HG02973 (cell line): ENCODE data around the gene PPP2R5B.
A peak's percentile ranks its signal among the peaks of the same experiment; 100 is the strongest.

Experiments used
- ATAC-seq: cut with Tn5 transposase; IDR thresholded peaks from one replicate; pipeline ENCODE4 v1.9.1; 2021; ENCODE audit warnings: moderate library complexity; ENCODE audit not compliant: unreplicated experiment

Gene PPP2R5B

DNA sequence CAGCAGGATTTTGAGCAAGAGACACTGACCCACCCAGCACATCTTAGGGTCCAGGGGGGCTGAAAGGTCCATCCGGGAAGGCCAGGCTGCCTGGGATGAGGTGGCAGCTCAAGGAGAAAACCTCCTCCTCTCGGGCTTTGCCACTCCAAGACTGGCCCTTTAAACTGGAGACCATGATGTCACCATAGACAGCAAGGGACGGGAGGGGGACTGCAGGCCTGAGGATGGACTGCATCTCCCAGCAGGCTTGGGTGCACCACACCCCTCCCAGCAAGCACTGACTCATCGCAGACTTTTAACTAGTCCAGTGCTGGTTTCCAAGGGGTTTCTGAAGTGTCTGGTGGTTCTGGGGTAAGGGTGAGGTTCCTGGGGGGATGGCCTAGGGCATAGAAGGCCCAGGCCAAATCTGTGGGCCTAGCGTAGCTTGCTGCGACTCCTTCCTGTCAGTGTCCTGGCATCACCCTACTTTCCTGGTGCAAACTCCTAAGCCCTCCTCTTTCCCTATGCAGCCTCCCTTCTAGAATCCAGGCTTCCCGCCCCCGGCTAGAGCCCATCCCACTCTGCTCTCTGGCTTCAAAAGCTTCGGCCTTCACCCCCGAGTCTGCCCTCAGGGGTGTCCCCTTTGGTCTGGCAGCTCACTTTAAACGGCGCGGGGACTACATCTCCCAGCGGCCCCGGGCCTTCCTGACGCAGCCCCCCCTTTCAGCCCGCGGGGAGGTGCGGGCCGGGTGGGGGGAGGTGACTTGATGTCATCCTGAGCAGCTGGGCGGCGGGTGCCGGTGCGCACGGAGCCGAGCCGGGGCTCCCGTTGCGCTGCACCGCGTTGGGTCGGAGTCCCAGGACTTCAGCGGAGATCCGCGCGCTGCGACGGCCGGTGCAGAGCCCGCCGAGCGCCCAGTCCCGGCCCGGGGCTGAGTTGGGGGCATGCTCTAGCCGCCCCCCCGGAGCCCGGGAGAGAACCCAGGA, at the start of gene PPP2R5B:
Gene PPP2R5B (plus strand): TSS at position 746 of the 966 bp plus-strand sequence. CDS start 1,046 bp downstream, outside the sequence.
- peak; percentile 75 for ATAC-seq

GRCh38 chr11:64875369-64876228, 48.9 kb upstream of the PPP2R5B start:
- no peak for ATAC-seq

DNA sequence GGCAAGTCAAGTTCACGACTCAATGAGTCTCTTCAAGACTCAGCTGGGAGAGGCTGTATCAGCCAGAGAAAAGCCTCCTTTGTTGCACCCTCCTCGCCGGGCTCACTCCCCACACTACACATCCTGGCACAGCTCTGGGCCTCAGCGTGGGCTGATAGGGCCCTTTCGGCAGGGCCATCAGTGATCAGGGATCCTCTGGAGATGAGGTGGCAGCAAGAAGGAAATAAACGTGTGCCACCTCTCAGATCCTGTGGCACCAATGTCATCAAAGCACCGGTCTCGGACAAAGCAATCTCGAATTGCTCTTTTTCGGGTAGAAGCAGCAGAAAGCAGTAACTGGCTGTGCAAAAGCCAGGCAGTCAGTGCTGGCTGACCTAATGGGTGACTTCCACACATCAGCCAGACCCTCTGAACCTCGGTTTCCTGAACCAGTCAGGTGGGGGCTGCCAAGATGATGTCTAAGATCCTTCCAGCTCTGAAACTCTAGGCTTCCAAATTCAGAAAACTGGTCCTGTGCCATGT, 48.2 kb upstream of the PPP2R5B start:
- no peak for ATAC-seq

DNA sequence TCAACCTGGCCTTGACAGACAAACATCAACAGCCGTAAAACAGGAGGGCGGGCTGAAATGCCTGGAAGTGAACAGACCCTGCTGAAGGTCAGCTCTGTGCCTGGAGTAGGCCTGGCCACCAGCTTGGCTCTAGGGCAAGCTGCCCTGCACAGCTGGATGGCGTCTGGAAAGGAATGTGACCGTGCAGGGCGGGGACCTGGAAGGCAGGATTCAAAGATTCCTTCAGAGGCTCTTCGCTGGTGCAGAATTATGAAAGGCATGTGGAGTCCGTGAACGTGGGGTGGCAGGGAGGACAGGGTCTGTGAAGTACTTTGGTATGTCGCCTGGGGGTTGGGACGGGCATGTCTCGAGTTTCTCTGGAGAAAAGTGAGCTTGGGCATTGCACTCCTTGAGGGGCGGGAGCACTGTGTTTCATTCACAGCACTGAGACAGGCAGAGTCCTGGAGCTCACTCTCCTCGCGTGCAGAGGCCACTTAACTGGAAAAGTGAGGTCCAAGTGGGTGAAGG, 47.6 kb upstream of the PPP2R5B start:
- ATAC-seq = no peak

DNA sequence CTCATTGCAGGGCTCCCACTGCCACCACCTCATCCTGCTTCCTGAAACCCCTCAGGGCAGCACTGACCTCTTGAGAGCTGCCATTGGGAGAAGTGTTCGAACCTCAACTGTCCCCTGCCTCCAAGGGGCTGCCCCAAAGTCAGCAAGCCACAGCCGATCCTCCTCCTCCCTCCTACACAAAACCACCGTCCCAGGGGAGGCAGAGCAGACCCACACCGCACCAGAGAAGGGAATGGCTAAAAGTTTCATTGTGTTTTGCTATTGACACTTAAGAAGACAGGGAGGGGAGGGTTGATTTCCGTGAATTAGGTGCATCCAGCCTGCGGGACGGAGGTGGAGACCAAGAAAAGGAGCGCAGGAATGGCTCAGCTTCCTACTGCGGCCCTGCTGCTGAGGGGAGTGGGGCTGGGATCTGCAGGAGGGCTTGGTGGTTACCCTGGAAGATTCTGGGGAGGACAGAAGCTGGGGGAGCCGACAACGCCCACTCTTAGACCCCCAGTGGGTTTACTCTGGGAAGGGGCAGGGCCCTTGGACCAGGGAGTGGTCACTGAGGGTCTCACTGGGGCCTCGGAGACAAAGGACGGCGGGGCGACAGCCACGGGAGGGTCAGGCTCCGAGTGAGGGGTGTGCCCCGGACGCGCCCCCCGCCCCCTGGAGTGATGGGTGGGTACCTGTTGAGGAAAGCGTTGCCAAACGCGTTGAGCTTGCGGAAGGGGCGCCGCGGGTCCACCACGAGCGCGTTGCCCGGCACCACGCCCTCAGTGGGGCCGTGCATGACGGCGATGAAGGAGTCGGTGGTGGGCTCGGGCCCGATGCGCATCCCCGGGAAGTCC, 46.9 kb upstream of the PPP2R5B start:
- ATAC-seq = peak; percentile 7

GRCh38 chr11:64878223-64878493, 46.3 kb upstream of the PPP2R5B start:
- no peak for ATAC-seq

- peak; percentile 62 for ATAC-seq
These were observed 45.8 kb upstream of the PPP2R5B start, which contains the start of gene EHD1 for GRCh38 chr11:64878494-64879243. TSS of gene EHD1 (minus strand) at chr11:64878621. CDS start at chr11:64878464, 157 bp downstream.

DNA sequence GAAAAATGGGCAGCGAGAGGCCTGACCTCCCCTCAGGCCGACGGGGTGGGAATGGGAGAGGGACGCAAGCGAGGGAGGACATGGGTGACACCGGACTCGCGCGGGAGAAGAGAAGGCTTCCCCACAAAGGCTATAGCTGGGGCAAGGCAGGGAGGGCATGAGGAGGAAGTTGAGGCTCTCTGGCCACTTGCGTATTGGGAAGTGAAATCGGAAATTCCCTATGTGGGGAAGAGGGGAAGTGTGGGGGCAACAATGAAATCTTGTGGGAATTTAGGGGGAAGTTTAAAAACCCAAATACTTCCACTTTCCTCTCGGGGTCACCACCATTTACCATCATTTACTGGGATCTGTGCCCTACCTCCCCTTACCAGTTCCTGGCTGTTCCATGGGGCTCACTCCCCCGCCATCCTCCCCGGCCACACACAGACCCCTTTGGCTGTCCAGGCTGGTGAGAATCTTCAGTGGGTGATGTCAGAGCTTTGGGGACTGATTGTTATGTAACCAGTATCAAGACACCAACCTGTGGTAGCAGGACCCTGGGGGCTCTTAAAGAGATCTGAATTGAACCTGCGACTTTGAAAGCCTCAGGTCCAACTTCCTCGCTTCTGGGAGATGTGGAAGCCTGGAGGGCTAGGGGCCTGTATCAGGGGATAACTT, 45.1 kb upstream of the PPP2R5B start:
- ATAC-seq = peak; percentile 8

DNA sequence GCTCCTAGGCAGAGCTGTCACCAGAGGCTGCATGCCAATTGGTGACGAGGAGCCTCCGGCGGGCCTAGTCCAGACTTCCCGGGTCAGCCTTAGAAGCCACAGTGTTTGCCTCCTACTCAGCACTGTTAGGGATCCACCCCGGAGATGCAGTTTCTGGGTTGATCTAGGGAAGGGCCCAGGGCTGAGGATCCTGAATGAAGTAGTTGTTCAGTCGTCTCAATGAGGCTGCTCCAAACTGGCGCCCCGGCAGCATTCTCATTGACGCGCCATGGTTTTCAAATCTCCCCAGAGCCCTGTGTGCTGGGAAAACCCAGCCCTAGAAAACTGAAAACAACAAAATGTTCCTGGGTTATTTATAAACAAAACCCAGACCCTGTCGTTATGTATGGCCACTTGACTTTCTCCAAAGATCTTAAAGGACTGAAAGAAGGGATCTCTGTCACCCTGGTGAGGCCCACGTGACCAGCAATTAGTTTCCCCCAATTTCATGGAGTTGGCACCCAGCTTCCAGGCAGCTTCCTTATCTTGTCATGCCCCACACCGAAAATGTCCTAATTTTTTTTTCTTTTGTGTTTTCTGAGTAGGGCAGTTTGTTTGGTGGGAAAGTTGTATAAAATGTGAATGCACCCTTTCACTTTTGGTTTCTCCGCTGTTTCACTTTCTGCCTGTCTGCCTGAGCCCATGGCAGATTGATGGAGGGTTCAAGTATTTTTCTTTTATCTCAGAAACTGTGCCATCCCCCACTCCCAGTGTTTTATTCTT, 44.1 kb upstream of the PPP2R5B start:
- ATAC-seq = no peak

GRCh38 chr11:64881476-64881875, 43.0 kb upstream of the PPP2R5B start:
- no peak for ATAC-seq

DNA sequence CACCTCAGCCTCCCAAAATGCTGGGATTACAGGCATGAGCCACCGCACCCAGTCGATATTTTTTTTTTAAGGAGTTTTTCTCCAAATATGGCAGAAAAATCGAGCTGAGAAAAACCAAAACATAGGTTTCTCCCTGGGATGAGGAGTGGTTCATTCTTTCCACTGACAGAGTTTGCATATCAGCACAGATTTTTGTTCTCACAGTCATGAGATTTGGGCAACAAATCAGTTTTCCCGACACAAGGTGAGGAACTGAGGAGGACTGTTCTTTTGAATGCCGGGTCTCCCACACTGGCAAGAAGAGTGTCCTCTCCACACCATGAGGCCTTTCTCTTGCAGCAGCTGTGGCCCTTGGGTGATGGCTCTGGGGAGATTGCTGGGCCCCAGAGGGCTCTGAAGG, 42.2 kb upstream of the PPP2R5B start:
- no peak for ATAC-seq

GRCh38 chr11:64883575-64883974, 40.9 kb upstream of the PPP2R5B start:
- no peak for ATAC-seq

GRCh38 chr11:64884019-64884418, 40.5 kb upstream of the PPP2R5B start:
- ATAC-seq = no peak

GRCh38 chr11:64885367-64886286, 38.9 kb upstream of the PPP2R5B start:
- no peak for ATAC-seq

- ATAC-seq = no peak
These were observed 37.2 kb upstream of the PPP2R5B start for GRCh38 chr11:64887234-64887756.

GRCh38 chr11:64887757-64888405, 36.6 kb upstream of the PPP2R5B start:
- ATAC-seq = no peak

GRCh38 chr11:64888406-64888728, 36.1 kb upstream of the PPP2R5B start:
- no peak for ATAC-seq
